ENCODE data around the gene NAA40. TPM values are rescaled to one million over a fixed set of nuclear protein-coding genes. Genes with fewer than 3 reads are reported as not detected.

NAA40 gene
- total and polyA plus RNA-seq, 2 of the 13 experiments (the other 11 are each of a cell fraction or from before 2014, with no cell fraction given), result 11.1 to 17.9 TPM

GRCh38 chr11:63974259-63975143 is 35.7 kb downstream of the NAA40 start, which contains the start of gene COX8A (continued):
- no peak for TF ChIP-seq DMTF1 (CRISPR knock-in tag; IDR thresholded peaks at IDR 0.05)
- TF ChIP-seq FOXA3 (CRISPR knock-in tag; IDR thresholded peaks at IDR 0.05), result peak; percentile 54; the same call in 1 of the 2 replicates
- TF ChIP-seq HNF4A (CRISPR knock-in tag; IDR thresholded peaks at IDR 0.05), result no peak; the same call in 1 of the 2 replicates
- peak; percentile 96 for TF ChIP-seq ZHX1 (CRISPR knock-in tag; IDR thresholded peaks at IDR 0.05; ENCODE audit: low read depth)
- peak; percentile 77; the same call in 1 of the 2 replicates for TF ChIP-seq SALL1 (CRISPR knock-in tag; IDR thresholded peaks at IDR 0.05)
- no peak for TF ChIP-seq ZNF235 (CRISPR knock-in tag; IDR thresholded peaks at IDR 0.05; ENCODE audit: borderline replicate concordance)
- TF ChIP-seq MXI1 (IDR thresholded peaks at IDR 0.05; ENCODE audit: borderline replicate concordance, low read depth, low read length), result peak; percentile 56; the same call in 1 of the 3 replicates
- peak; percentile 48; the same call in 1 of the 2 replicates for TF ChIP-seq ZNF772 (CRISPR knock-in tag; IDR thresholded peaks at IDR 0.05)
- peak; percentile 75 for TF ChIP-seq ZBTB7A (CRISPR knock-in tag; IDR thresholded peaks at IDR 0.05)
- no peak for TF ChIP-seq HNRNPLL (IDR thresholded peaks at IDR 0.05; ENCODE audit: low read depth, low read length, poor library complexity, severe bottlenecking)
- peak; percentile 39; the same call in 1 of the 2 replicates for TF ChIP-seq RAD21 (CRISPR knock-in tag; IDR thresholded peaks at IDR 0.05)
- TF ChIP-seq MED13 (CRISPR knock-in tag; IDR thresholded peaks at IDR 0.05), result peak; percentile 37; the same call in 1 of the 2 replicates
- peak; percentile 74; the same call in 1 of the 2 replicates for TF ChIP-seq ZNF709 (CRISPR knock-in tag; IDR thresholded peaks at IDR 0.05)
- TF ChIP-seq ATF4 (CRISPR knock-in tag; IDR thresholded peaks at IDR 0.05), result peak in 1 of 2 experiments; percentile 92; a peak in 2 of 4 replicates
- TF ChIP-seq ZNF280D (CRISPR knock-in tag; IDR thresholded peaks at IDR 0.05), result no peak
- TF ChIP-seq HMGXB4 (CRISPR knock-in tag; IDR thresholded peaks at IDR 0.05; ENCODE audit: borderline replicate concordance in 1 of 2, low read depth in 1 of 2), result peak; percentile 83 to 92; a peak in 3 of 4 replicates
